Mammary microvascular endothelial cell (primary cell): ENCODE measurements around the gene CPAMD8. TPM values are rescaled to one million over a fixed set of nuclear protein-coding genes. Genes with fewer than 3 reads are reported as not detected.

ENCODE experiments used
- total RNA-seq: library from RNA; depleted of rRNA; stranded (reverse); fragments of >200 nt; gene quantifications from 2 replicates; pipeline ENCODE4 v1.2.3, GENCODE V29; 2015

CPAMD8 gene
- total RNA-seq, result 0.20 and 0.80 TPM in 2 replicates

GRCh38 chr19:17026706-17027534 is at the start of gene CPAMD8:
CPAMD8 (minus strand) TSS chr19:17026810; CDS start chr19:17026642, 168 bp downstream.

GRCh38 chr19:17075035-17075863 is 48.6 kb upstream of the CPAMD8 start, which contains the start of the genes HAUS8 and MYO9B:
HAUS8 (minus strand) TSS chr19:17075452; CDS start chr19:17075422, 30 bp downstream.
MYO9B (plus strand) TSS chr19:17075777; CDS start chr19:17101718, 25,941 bp downstream.

GRCh38 chr19:16888629-16889365 is 137.8 kb downstream of the CPAMD8 start, which contains the start of gene F2RL3:
F2RL3 (plus strand) TSS chr19:16888999; CDS start chr19:16889190, 191 bp downstream.

Other genes with a start within 250 kb of the CPAMD8 start
- 27.6 and 30.0 TPM in 2 replicates for gene SIN3B, start 197.4 kb downstream of the CPAMD8 start, total RNA-seq
- gene F2RL3, start 137.8 kb downstream of the CPAMD8 start, total RNA-seq, result 3.6 and 5.3 TPM in 2 replicates
- 12.8 and 15.5 TPM in 2 replicates for gene HAUS8, start 48.6 kb upstream of the CPAMD8 start, total RNA-seq
- gene MYO9B, start 49.0 kb upstream of the CPAMD8 start, total RNA-seq, result 69.8 and 80.9 TPM in 2 replicates
- gene USE1, start 188.5 kb upstream of the CPAMD8 start, total RNA-seq, result 15.0 and 18.3 TPM in 2 replicates
- 2.4 and 8.8 TPM in 2 replicates for gene OCEL1, start 199.4 kb upstream of the CPAMD8 start, total RNA-seq
- gene NR2F6, start 219.1 kb upstream of the CPAMD8 start, total RNA-seq, result 55.6 and 56.3 TPM in 2 replicates
- gene USHBP1, start 237.9 kb upstream of the CPAMD8 start, total RNA-seq, result 16.5 and 23.6 TPM in 2 replicates
- gene BABAM1, start 240.6 kb upstream of the CPAMD8 start, total RNA-seq, result 141 and 165 TPM in 2 replicates